CD4-positive, alpha-beta memory T cell (primary cell): Measurements from ENCODE around the gene GATA3. TPM values are rescaled to one million over a fixed set of nuclear protein-coding genes. Genes with fewer than 3 reads are reported as not detected.

Experiments used
- CTCF ChIA-PET: fragments of 350-600 bp; sonication (Branson Sonifier 250); formaldehyde crosslinking; loops from one replicate; lab custom pipeline; 2021; ENCODE audit warnings: inconsistent platforms; ENCODE audit not compliant: partially characterized antibody; lab: Charles Lee
- POLR2A ChIA-PET: fragments of 350-600 bp; sonication (Branson Sonifier 250); formaldehyde crosslinking; loops from one replicate; lab custom pipeline; 2021; ENCODE audit not compliant: partially characterized antibody; lab: Charles Lee
- DNase-seq, 5 donors: peaks; one replicate each; pipeline versions ENCODE4 v3.0.0 to v3.0.0-alpha.2; 2020 to 2022; ENCODE audit warnings: mixed read lengths in 1 of 5
- H3K27ac ChIP-seq: one replicate; pipeline ENCODE4 v1.7.0; 2013; ENCODE audit warnings: low read depth, low read length
- H3K27me3 ChIP-seq: 2 replicates; pipeline ENCODE4 v1.7.0; 2013; ENCODE audit warnings: mild to moderate bottlenecking, low read length, moderate library complexity; ENCODE audit not compliant: insufficient read depth
- H3K36me3 ChIP-seq: 2 replicates; pipeline ENCODE4 v1.7.0; 2013; ENCODE audit warnings: mild to moderate bottlenecking, low read length, moderate library complexity; ENCODE audit not compliant: insufficient read depth
- H3K4me1 ChIP-seq: 2 replicates; pipeline ENCODE4 v1.7.0; 2013; ENCODE audit warnings: mild to moderate bottlenecking, low read length, moderate library complexity; ENCODE audit not compliant: insufficient read depth
- H3K4me3 ChIP-seq, 2 donors: one replicate each; pipeline ENCODE4 v1.7.0; 2013; ENCODE audit warnings: low read length in 2 of 2, mild to moderate bottlenecking in 1 of 2
- H3K9me3 ChIP-seq, 2 donors: one replicate each; pipeline ENCODE4 v1.7.0; 2013; ENCODE audit warnings: low read length in 2 of 2, control low read depth in 1 of 2; ENCODE audit not compliant: control insufficient read depth in 1 of 2
- H3K27ac Mint-ChIP-seq, 7 donors: one replicate each; pipeline ENCODE4 v1.8.0; 2020 to 2021; ENCODE audit warnings: mixed read lengths in 7 of 7, mild to moderate bottlenecking in 6 of 7, inconsistent platforms in 3 of 7, moderate library complexity in 3 of 7
- H3K27me3 Mint-ChIP-seq, 2 donors: one replicate each; pipeline ENCODE4 v1.8.0; 2020 to 2021; ENCODE audit warnings: mixed read lengths in 2 of 2
- H3K36me3 Mint-ChIP-seq, 2 donors: one replicate each; pipeline ENCODE4 v1.8.0; 2020 to 2021; ENCODE audit warnings: mixed read lengths in 2 of 2, inconsistent platforms in 1 of 2, mild to moderate bottlenecking in 1 of 2
- H3K4me1 Mint-ChIP-seq, 4 donors: one replicate each; pipeline ENCODE4 v1.8.0; 2020 to 2021; ENCODE audit warnings: mixed read lengths in 4 of 4, mild to moderate bottlenecking in 1 of 4
- H3K4me3 Mint-ChIP-seq, 8 donors: one replicate each; pipeline ENCODE4 v1.8.0; 2020 to 2021; ENCODE audit warnings: mixed read lengths in 8 of 8, mild to moderate bottlenecking in 7 of 8, moderate library complexity in 6 of 8, inconsistent platforms in 3 of 8
- H3K9me3 Mint-ChIP-seq, 8 donors: one replicate each; pipeline ENCODE4 v1.8.0; 2020 to 2021; ENCODE audit warnings: mixed read lengths in 8 of 8, mild to moderate bottlenecking in 5 of 8, inconsistent platforms in 3 of 8, moderate library complexity in 1 of 8
- intact Hi-C: fragments of 100-400 bp; cut with micrococcal nuclease; formaldehyde crosslinking; loops from one replicate; pipeline ENCODE4 v1.15.1; 2023
- polyA plus RNA-seq, 2 donors: library from polyadenylated mRNA; unstranded; fragments of 300-500 nt; fragmentation: Illumina TruSeq; gene quantifications; one replicate each; pipeline ENCODE4 v1.2.3, GENCODE V29; 2021
- total RNA-seq, 2 experiments: library from RNA; stranded (reverse); gene quantifications; one replicate each; pipeline ENCODE4 v1.2.3, GENCODE V29; 2021

The GATA3 gene
- total and polyA plus RNA-seq, 4 experiments from 2014 or later, result 61.9 to 79.7 (median 64.3) TPM

GRCh38 chr10:8073691-8074416 is 19.4 kb downstream of the GATA3 start:
- Mint-ChIP-seq H3K9me3 (no peaks in the 10 kb centered on the region), H3K4me1 (peaks cover 32 to 64% (median 43%) of the 10 kb centered on the region in 4 donors), H3K36me3 (peaks cover 70 to 80% of the 10 kb centered on the region in 2 donors), H3K4me3 (peak overlapping the region in 2 of 8 donors; percentile 20 to 47), H3K27ac (peak overlapping the region in 5 of 7 donors; percentile 27 to 96 (median 73)), H3K27me3 (no peaks in the 10 kb centered on the region)
- ChIA-PET CTCF (no interaction called here), POLR2A (interaction anchor here (10.0 kb wide), 1 partner anchor 14 kb away, joined by 100 read pairs; no protein-coding TSS in a partner anchor)
- H3K4me1 ChIP-seq, result peaks cover 43% of the 10 kb centered on the region
- H3K27me3 ChIP-seq, result no peaks in the 10 kb centered on the region
- DNase-seq, result no peak
- H3K9me3 ChIP-seq, result no peaks in the 10 kb centered on the region
- H3K4me3 ChIP-seq, result no peak overlapping the region
- peaks cover 66% of the 10 kb centered on the region for H3K36me3 ChIP-seq
- intact Hi-C loops, result no loop called here
- H3K27ac ChIP-seq, result no peak overlapping the region

- Histone ChIP-seq H3K4me3 (no peak overlapping the region), H3K9me3 (no peaks in the 10 kb centered on the region), H3K4me1 (peaks cover 32% of the 10 kb centered on the region), H3K27ac (no peak overlapping the region), H3K27me3 (no peaks in the 10 kb centered on the region), H3K36me3 (peaks cover 56% of the 10 kb centered on the region)
- no peak overlapping the region for H3K4me3 Mint-ChIP-seq
- ChIA-PET CTCF (interaction anchor here (0.8 kb wide), 1 partner anchor 73 kb away, joined by 3 read pairs; no protein-coding TSS in a partner anchor), POLR2A (interaction anchor here (1.0 to 10.0 kb wide), 3 partner anchors 15 to 357 kb away, joined by 3 to 100 read pairs (median 3); no protein-coding TSS in a partner anchor)
- peaks cover 64 to 77% of the 10 kb centered on the region in 2 donors for H3K36me3 Mint-ChIP-seq
- intact Hi-C loops, result no loop called here
- DNase-seq, result no peak
- H3K9me3 Mint-ChIP-seq, result no peaks in the 10 kb centered on the region
- H3K27me3 Mint-ChIP-seq, result no peaks in the 10 kb centered on the region
- H3K4me1 Mint-ChIP-seq, result peaks cover 28 to 53% (median 36%) of the 10 kb centered on the region in 4 donors
- H3K27ac Mint-ChIP-seq, result peak overlapping the region in 2 of 7 donors; percentile 37 to 96
Observed at GRCh38 chr10:8074881-8075280, 20.4 kb downstream of the GATA3 start.

- DNase-seq, result no peak
- Mint-ChIP-seq H3K4me3 (no peak overlapping the region), H3K27ac (peak overlapping the region in 3 of 7 donors; percentile 0 to 96 (median 13)), H3K36me3 (peaks cover 60 to 70% of the 10 kb centered on the region in 2 donors), H3K27me3 (no peaks in the 10 kb centered on the region), H3K9me3 (no peaks in the 10 kb centered on the region), H3K4me1 (peaks cover 23 to 46% (median 30%) of the 10 kb centered on the region in 4 donors)
- no peaks in the 10 kb centered on the region for H3K9me3 ChIP-seq
- intact Hi-C loops, result no loop called here
- ChIA-PET CTCF (interaction anchor here (0.8 to 1.0 kb wide), 2 partner anchors 73 to 393 kb away, joined by 3 read pairs; no protein-coding TSS in a partner anchor), POLR2A (interaction anchor here (1.0 to 10.0 kb wide), 3 partner anchors 16 to 356 kb away, joined by 3 to 100 read pairs (median 3); no protein-coding TSS in a partner anchor)
- peaks cover 26% of the 10 kb centered on the region for H3K4me1 ChIP-seq
- H3K27me3 ChIP-seq, result no peaks in the 10 kb centered on the region
- no peak overlapping the region for H3K4me3 ChIP-seq
- H3K36me3 ChIP-seq, result peaks cover 51% of the 10 kb centered on the region
- no peak overlapping the region for H3K27ac ChIP-seq
Observed at GRCh38 chr10:8075282-8076260, 21.1 kb downstream of the GATA3 start.

GRCh38 chr10:8076933-8077332 is 22.4 kb downstream of the GATA3 start:
- Mint-ChIP-seq H3K27ac (peak overlapping the region in 1 of 7 donors; percentile 38), H3K27me3 (no peaks in the 10 kb centered on the region), H3K36me3 (peaks cover 58 to 64% of the 10 kb centered on the region in 2 donors), H3K9me3 (no peaks in the 10 kb centered on the region), H3K4me3 (no peak overlapping the region), H3K4me1 (peaks cover 14 to 33% (median 19%) of the 10 kb centered on the region in 4 donors)
- H3K36me3 ChIP-seq, result peaks cover 40% of the 10 kb centered on the region
- no peak overlapping the region for H3K4me3 ChIP-seq
- H3K4me1 ChIP-seq, result peaks cover 13% of the 10 kb centered on the region
- POLR2A ChIA-PET, result interaction anchor here (10.0 kb wide), 1 partner anchor 17 kb away, joined by 100 read pairs; no protein-coding TSS in a partner anchor
- no peak for DNase-seq
- H3K27me3 ChIP-seq, result no peaks in the 10 kb centered on the region
- H3K27ac ChIP-seq, result no peak overlapping the region
- CTCF ChIA-PET, result no interaction called here
- intact Hi-C loops, result no loop called here
- no peaks in the 10 kb centered on the region for H3K9me3 ChIP-seq

GRCh38 chr10:8078027-8078426 is 23.5 kb downstream of the GATA3 start:
- intact Hi-C loops, result no loop called here
- Mint-ChIP-seq H3K4me3 (no peak overlapping the region), H3K27ac (peak overlapping the region in 2 of 7 donors; percentile 22 to 37), H3K27me3 (no peaks in the 10 kb centered on the region), H3K36me3 (peaks cover 58 to 61% of the 10 kb centered on the region in 2 donors), H3K4me1 (peaks cover 9 to 24% (median 12%) of the 10 kb centered on the region in 4 donors), H3K9me3 (no peaks in the 10 kb centered on the region)
- Histone ChIP-seq H3K27ac (no peak overlapping the region), H3K4me1 (peaks cover 6% of the 10 kb centered on the region), H3K36me3 (peaks cover 31% of the 10 kb centered on the region), H3K4me3 (no peak overlapping the region), H3K27me3 (no peaks in the 10 kb centered on the region), H3K9me3 (no peaks in the 10 kb centered on the region)
- ChIA-PET POLR2A (interaction anchor here (10.0 kb wide), 1 partner anchor 18 kb away, joined by 100 read pairs; no protein-coding TSS in a partner anchor), CTCF (interaction anchor here (1.2 kb wide), 1 partner anchor 395 kb away, joined by 3 read pairs; no protein-coding TSS in a partner anchor)
- DNase-seq, result no peak

GRCh38 chr10:8079126-8079525 is 24.6 kb downstream of the GATA3 start:
- Mint-ChIP-seq H3K4me3 (no peak overlapping the region), H3K27me3 (no peaks in the 10 kb centered on the region), H3K36me3 (peaks cover 51 to 57% of the 10 kb centered on the region in 2 donors), H3K4me1 (peaks cover 7 to 14% (median 9%) of the 10 kb centered on the region in 4 donors), H3K9me3 (no peaks in the 10 kb centered on the region), H3K27ac (peak overlapping the region in 1 of 7 donors; percentile 73)
- ChIA-PET CTCF (no interaction called here), POLR2A (interaction anchor here (0.6 to 0.7 kb wide), 3 partner anchors 19 to 372 kb away, joined by 3 to 4 read pairs (median 3); no protein-coding TSS in a partner anchor)
- Histone ChIP-seq H3K36me3 (peaks cover 20% of the 10 kb centered on the region), H3K4me1 (peaks cover under 1% of the 10 kb centered on the region), H3K4me3 (no peak overlapping the region), H3K27ac (no peak overlapping the region), H3K27me3 (no peaks in the 10 kb centered on the region), H3K9me3 (no peaks in the 10 kb centered on the region)
- intact Hi-C loops, result no loop called here
- no peak for DNase-seq
